ENCODE data around the gene GPR137B. TPM values are rescaled to one million over a fixed set of nuclear protein-coding genes. Genes with fewer than 3 reads are reported as not detected.
"Not testable (repeated sequence)": the region's sequence is repeated elsewhere in the genome, so short reads cannot be mapped to it uniquely, and the experiment has no call there.

The GPR137B gene
- total and polyA plus RNA-seq, 4 donors = 2.2 to 8.6 (median 5.3) TPM

- H3K4me1 ChIP-seq (ENCODE audit: control insufficient read depth in 4 of 4, insufficient read depth in 4 of 4, low read length in 3 of 4) = peaks cover 0 to 3% (median 0%) of the 10 kb centered on the region in 4 donors
- peaks cover 0 to 4% (median 1%) of the 10 kb centered on the region in 4 donors for H3K36me3 ChIP-seq (ENCODE audit: control insufficient read depth in 4 of 4, insufficient read depth in 3 of 4, low read depth in 1 of 4, low read length in 3 of 4)
- TF ChIP-seq, protein P1, sequence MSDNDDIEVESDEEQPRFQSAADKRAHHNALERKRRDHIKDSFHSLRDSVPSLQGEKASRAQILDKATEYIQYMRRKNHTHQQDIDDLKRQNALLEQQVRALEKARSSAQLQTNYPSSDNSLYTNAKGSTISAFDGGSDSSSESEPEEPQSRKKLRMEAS (IDR thresholded peaks at IDR 0.05) = no peak
- TF ChIP-seq, protein P2, sequence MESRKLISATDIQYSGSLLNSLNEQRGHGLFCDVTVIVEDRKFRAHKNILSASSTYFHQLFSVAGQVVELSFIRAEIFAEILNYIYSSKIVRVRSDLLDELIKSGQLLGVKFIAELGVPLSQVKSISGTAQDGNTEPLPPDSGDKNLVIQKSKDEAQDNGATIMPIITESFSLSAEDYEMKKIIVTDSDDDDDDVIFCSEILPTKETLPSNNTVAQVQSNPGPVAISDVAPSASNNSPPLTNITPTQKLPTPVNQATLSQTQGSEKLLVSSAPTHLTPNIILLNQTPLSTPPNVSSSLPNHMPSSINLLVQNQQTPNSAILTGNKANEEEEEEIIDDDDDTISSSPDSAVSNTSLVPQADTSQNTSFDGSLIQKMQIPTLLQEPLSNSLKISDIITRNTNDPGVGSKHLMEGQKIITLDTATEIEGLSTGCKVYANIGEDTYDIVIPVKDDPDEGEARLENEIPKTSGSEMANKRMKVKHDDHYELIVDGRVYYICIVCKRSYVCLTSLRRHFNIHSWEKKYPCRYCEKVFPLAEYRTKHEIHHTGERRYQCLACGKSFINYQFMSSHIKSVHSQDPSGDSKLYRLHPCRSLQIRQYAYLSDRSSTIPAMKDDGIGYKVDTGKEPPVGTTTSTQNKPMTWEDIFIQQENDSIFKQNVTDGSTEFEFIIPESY (IDR thresholded peaks at IDR 0.05) = no peak
- TF ChIP-seq HNF4A (conservative IDR thresholded peaks at IDR 0.05) (no peak), SP1 (IDR thresholded peaks at IDR 0.05) (no peak), RXRA (IDR thresholded peaks at IDR 0.05) (no peak), REST (IDR thresholded peaks at IDR 0.05) (no peak), HNF4G (IDR thresholded peaks at IDR 0.05) (no peak), YY1 (IDR thresholded peaks at IDR 0.05) (no peak), FOXA2 (IDR thresholded peaks at IDR 0.05) (no peak), FOXA1 (IDR thresholded peaks at IDR 0.05) (no peak), RAD21 (IDR thresholded peaks at IDR 0.05) (no peak), EGR1 (IDR thresholded peaks at IDR 0.05; ENCODE audit: low read depth in 2 of 2) (no peak), JUND (IDR thresholded peaks at IDR 0.05) (no peak), GABPA (IDR thresholded peaks at IDR 0.05 in 1 of 2, conservative IDR thresholded peaks at IDR 0.05 in 1 of 2) (no peak)
- TF ChIP-seq, protein P3, sequence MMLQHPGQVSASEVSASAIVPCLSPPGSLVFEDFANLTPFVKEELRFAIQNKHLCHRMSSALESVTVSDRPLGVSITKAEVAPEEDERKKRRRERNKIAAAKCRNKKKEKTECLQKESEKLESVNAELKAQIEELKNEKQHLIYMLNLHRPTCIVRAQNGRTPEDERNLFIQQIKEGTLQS (IDR thresholded peaks at IDR 0.05) = no peak
These were observed 38.7 kb downstream of the GPR137B start for GRCh38 chr1:236181059-236181458.

DNA sequence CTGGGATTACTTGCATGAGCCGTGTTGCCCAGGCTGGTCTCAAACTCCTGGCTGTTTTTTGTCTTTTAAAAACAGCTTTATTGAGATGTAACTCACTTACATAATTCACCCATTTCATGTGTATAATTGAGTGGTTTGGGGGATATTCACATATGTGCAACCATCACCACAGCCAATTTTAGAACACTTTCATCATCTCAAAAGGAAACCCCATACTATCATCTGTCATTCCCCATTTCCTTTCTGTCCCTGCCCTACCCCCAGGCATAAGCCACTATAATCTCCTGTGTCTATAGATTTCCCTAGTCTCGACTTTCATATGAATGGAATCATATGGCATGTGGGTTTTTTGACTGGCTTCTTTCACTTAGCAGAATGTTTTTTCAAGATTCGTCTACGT, 43.3 kb downstream of the GPR137B start:
- TF ChIP-seq YY1 (IDR thresholded peaks at IDR 0.05) (no peak), CTCF (IDR thresholded peaks at IDR 0.05; ENCODE audit: low read depth, low read length, missing input control) (no peak), TAF1 (conservative IDR thresholded peaks at IDR 0.05) (no peak), RAD21 (IDR thresholded peaks at IDR 0.05) (no peak), FOXA1 (IDR thresholded peaks at IDR 0.05) (no peak), HNF4G (IDR thresholded peaks at IDR 0.05) (no peak), REST (IDR thresholded peaks at IDR 0.05) (no peak)
- Histone ChIP-seq H3K4me3 (ENCODE audit: low read depth in 1 of 3, low read length in 3 of 3) (no peak overlapping the region), H3K27ac (ENCODE audit: low read depth in 1 of 2, low read length in 2 of 2) (no peak overlapping the region), H3K9me3 (ENCODE audit: control insufficient read depth in 4 of 4, low read length in 3 of 4) (no peaks in the 10 kb centered on the region), H3K9ac (ENCODE audit: low read depth in 1 of 2, low read length in 2 of 2) (no peak overlapping the region), H3K27me3 (ENCODE audit: control insufficient read depth in 4 of 4, insufficient read depth in 4 of 4, low read length in 3 of 4) (no peaks in the 10 kb centered on the region), H3K36me3 (ENCODE audit: control insufficient read depth in 4 of 4, insufficient read depth in 3 of 4, low read depth in 1 of 4, low read length in 3 of 4) (peaks cover 0 to 3% (median 0%) of the 10 kb centered on the region in 4 donors), H3K4me1 (ENCODE audit: control insufficient read depth in 4 of 4, insufficient read depth in 4 of 4, low read length in 3 of 4) (no peaks in the 10 kb centered on the region)
- WGBS = 89% methylated on average over 4 of the region's 4 CpGs
- DNase-seq (ENCODE audit: low spot score) = no peak

More at GRCh38 chr1:236181059-236181458, 38.7 kb downstream of the GPR137B start:
- Histone ChIP-seq H3K9me3 (ENCODE audit: control insufficient read depth in 4 of 4, low read length in 3 of 4) (no peaks in the 10 kb centered on the region), H3K4me3 (ENCODE audit: low read depth in 1 of 3, low read length in 3 of 3) (no peak overlapping the region), H3K27ac (ENCODE audit: low read depth in 1 of 2, low read length in 2 of 2) (no peak overlapping the region), H3K27me3 (ENCODE audit: control insufficient read depth in 4 of 4, insufficient read depth in 4 of 4, low read length in 3 of 4) (no peaks in the 10 kb centered on the region), H3K9ac (ENCODE audit: low read depth in 1 of 2, low read length in 2 of 2) (no peak overlapping the region)
- WGBS = 97% methylated on average over 3 of the region's 3 CpGs
- DNase-seq (ENCODE audit: low spot score) = no peak

DNA sequence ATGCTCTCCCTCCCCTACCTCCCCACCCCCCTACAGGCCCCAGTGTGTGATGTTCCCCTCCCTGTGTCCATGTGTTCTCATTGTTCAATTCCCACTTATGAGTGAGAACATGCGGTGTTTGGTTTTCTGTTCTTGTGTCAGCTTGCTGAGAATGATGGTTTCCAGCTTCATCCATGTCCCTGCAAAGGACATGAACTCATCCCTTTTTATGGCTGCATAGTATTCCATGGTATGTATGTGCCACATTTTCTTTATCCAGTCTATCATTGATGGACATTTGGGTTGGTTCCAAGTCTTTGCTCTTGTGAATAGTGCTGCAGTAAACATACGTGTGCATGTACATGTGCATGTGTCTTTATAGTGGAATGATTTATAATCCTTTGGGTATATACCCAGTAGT, 44.1 kb downstream of the GPR137B start:
- not testable (repeated sequence) for H3K4me3 ChIP-seq (ENCODE audit: low read depth in 1 of 3, low read length in 3 of 3); H3K36me3 ChIP-seq (ENCODE audit: control insufficient read depth in 4 of 4, insufficient read depth in 3 of 4, low read depth in 1 of 4, low read length in 3 of 4); H3K27me3 ChIP-seq (ENCODE audit: control insufficient read depth in 4 of 4, insufficient read depth in 4 of 4, low read length in 3 of 4); H3K4me1 ChIP-seq (ENCODE audit: control insufficient read depth in 4 of 4, insufficient read depth in 4 of 4, low read length in 3 of 4); H3K9me3 ChIP-seq (ENCODE audit: control insufficient read depth in 4 of 4, low read length in 3 of 4); H3K27ac ChIP-seq (ENCODE audit: low read depth in 1 of 2, low read length in 2 of 2); H3K9ac ChIP-seq (ENCODE audit: low read depth in 1 of 2, low read length in 2 of 2); DNase-seq (ENCODE audit: low spot score)
- WGBS = over 99% methylated on average over 2 of the region's 2 CpGs
